Astrocyte of the hippocampus (primary cell): ENCODE data around the gene RIIAD1.
"Not testable (repeated sequence)": the region's sequence is repeated elsewhere in the genome, so short reads cannot be mapped to it uniquely, and the experiment has no call there.

Experiments
- DNase-seq: peaks from one replicate; pipeline ENCODE4 v3.0.0; 2011; ENCODE audit warnings: low read depth, low spot score

The RIIAD1 gene, protein sequence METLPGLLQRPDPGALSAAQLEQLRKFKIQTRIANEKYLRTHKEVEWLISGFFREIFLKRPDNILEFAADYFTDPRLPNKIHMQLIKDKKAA

DNA sequence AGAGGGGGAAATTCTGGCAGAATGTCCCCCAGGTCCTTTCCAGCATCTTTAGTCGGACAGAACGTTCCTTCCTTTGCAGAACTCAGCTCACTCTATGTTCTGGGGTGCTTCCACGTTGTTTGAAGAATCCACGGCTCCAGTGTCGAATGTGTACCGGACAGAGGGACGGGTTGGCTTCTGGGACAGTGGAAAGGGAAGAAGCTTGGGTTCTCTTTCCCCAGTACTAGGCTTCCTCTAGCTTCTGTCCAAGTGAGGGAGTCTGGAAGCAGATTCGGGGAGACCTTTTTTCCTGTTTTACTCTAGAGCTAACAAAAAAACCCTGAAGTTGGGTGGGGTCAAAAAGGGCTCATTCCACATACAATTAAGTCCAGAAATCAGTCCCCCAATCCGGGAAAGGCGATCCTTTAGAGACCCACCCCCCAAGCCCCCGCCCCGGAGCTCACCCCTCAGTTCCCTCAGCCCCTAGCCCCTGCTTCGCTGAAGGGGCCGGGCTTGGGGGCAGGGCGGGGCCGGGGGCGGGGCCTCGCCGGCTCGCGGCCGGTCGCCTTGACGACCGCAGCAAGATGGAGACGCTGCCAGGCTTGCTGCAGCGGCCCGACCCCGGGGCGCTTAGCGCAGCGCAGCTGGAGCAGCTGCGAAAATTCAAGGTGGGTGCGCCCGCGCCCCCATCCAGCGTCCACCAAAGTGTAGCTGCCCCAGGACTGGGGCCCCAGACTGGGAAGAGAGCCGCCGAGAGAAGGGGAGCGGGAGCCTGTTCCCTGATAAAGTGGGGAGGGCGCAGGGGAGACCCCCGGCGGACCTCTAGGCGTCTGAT, at the start of gene RIIAD1:
Gene RIIAD1, plus strand, starts transcription at position 549 of the 814 bp plus-strand sequence. Its CDS starts 15 bp downstream, at position 564.
- peak; percentile 54 for DNase-seq

DNA sequence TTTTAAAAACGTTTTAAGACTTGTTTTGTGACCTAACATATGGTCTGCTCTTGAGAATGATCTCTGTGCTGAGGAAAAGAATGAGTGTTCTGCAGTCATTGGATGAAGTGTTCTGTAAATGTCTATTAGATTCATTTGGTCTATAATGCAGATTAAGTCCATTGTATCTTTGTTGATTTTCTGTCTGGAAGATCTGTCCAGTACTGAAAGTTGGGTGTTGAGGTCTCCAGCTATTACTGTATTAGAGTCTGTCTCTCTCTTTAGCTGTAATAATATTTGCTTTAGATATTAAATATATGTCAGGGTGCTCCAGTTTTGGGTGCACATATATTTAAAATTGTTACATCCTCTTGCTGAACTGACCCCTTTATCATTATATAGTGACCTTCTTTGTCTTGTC, 47.9 kb upstream of the RIIAD1 start:
- no peak for DNase-seq

DNA sequence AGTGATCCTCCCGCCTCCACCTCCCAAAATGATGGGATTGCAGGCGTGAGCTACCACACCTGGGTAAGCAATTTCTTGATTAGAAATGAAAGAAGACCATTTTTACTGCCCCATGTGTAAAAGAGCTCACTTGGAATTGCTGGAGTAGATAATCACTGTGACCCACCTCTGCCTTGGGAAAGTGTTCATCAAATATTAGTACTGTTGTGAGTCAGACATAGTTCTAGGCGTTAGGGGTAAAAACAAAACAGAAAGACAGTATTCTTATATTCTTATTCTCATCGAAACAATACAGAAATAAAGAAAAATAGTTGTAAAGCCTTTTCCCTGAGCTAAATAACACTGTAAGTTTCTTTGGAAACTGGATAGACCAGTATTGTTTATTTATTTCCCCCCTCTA, 40.9 kb upstream of the RIIAD1 start:
- DNase-seq, result peak; percentile 15

DNA sequence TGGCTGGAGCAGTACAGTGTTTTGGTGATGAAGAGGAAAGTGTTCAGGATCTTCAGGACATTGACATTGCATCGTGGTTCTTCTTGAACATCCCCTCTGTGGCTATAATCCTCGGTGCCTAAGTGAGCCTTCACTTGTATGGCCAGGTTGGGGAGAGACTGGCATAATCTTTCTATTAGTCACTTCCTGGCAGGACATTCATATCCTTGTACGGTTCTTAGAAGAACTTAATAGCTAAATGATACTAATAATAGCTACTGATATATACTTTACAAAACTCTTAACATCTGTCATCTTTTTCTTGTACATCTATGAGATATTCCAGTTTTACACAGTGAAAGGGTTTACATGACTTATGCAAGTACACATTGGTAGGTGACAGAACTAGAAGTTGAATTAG, 40.5 kb upstream of the RIIAD1 start:
- DNase-seq, result peak; percentile 81

DNA sequence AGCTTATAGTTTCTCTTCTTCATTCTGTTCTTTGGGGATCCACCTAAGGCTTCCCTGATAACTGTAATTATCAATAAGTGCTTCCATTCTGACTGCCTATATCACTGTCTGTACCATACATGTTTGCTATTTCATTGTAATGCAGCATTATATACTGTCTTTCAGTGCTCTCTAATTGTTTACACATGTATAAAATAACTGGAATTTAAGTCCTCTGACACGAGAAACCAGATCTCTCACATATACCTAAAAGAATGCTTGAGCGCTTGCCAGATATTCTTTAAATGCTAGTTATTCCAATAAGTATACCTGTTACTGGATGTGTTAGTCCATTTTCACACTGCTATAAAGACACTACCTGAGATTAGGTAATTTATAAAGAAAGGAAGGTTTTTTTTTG, 39.4 kb upstream of the RIIAD1 start:
- DNase-seq, result no peak

DNA sequence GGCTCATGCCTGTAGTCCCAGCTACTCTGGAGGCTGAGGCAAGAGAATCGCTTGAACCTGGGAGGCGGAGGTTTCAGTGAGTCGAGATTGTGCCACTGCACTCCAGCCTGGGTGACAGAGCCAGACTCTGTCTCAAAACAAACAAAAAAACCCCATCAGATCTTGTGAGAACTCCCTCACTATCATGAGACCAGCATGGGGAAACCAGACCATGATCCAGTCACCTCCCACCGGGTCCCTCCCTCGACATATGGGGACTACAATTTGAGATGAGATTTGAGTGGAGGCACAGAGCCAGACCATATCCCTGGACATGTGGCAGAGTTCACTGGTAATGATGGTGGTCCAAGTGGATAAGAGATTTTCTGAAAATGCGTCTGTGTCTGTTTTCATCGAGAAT, 38.4 kb upstream of the RIIAD1 start:
- not testable (repeated sequence) for DNase-seq

DNA sequence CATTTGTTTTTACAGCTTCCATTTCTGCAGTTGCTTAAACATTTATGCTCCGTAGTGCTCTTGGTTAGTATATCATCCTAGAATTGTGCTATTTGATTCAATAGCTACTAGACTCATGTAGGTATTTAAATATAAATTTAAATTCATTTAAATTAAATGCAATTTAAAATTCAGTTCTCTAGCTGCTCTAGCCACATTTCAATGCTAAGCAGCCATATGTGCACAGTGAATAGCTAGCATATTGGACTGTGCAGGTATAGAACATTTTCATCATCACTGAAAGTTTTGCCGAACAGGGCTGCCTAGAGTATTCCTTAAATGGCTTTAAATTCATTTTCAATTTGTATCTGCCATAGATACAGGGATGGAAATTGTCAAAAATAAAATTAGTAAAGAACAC, 37.2 kb upstream of the RIIAD1 start:
- no peak for DNase-seq

DNA sequence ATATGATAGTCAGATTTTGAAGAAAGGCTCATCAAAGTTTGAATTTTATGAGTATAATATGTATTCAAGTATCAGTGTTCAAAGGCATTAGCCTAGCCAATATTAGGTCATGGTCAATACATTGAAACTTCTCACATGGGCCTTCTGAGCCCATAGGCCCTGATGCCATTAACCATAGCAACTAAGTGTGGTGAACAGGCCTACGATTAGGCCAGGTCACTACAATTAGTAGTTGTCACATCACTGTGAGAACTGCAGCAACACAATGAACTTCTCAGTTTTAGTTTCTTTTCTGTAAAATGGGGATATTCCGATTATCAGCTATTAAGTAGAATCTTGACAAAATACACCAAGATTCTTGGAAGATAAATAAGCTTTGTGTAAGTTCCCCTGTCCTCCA, 34.8 kb upstream of the RIIAD1 start:
- no peak for DNase-seq

DNA sequence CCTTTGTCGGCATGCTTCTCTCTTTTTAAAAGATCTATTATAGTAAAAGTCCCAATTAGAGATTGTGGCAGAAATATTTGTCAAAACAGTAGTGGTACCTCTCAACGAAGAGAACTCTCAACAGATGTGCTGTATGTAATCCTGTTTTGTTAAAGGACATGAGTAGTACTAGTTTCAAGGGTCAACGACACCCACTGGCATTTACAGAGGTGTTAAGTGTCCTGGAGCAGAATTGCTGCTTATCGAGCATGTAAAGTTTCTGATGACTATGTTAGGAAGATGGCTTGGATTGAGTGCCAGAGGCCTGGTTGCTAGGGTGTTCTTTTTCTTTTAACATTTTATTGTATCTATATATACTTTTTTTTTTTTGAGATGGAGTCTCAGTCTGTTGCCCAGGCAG, 31.8 kb upstream of the RIIAD1 start:
- DNase-seq, result no peak

DNA sequence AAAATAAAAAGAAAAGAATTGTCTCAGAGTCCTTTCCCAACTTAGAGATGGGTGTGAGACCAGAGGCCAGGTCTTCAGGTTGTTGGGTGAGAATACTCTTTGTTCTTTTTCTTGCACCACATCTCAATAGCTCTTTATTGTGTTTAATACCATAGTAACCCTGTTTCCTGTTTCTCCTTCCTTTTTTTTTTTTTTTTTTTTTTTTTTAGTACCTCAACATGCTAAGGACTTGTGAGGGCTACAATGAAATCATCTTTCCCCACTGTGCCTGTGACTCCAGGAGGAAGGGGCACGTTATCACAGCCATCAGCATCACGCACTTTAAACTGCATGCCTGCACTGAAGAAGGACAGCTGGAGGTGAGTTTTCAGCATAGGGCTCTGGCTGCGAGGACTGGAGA, 29.1 kb upstream of the RIIAD1 start:
- no peak for DNase-seq

DNA sequence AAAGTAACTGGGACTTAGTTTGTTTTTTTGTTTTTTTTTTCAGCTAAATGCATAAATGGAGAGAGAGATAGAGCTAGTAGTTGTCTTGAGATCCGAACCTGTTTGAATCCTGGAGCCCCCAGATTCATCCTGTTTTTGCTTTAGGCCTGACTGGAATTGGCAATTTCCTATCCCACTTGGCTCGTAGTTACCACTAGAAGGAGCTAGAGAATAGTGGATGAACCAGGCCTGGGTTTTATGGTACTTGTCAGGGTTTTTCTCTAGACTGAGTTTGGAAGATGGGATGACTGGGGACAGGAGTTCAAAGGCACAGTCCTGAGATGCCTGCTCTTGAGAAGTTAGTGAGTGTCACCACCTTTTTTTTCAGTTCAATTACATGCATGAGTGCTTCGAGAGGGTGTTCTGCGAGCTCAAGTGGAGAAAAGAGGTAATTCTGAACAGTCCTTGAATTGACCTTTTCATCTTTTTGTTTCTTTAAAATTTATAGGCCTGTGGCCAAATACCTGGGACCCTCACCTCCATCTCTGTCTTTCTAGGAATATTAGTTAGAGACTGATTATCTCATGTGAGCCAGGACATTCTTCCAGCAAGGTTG, 28.2 kb upstream of the RIIAD1 start:
- peak; percentile 60 for DNase-seq

DNA sequence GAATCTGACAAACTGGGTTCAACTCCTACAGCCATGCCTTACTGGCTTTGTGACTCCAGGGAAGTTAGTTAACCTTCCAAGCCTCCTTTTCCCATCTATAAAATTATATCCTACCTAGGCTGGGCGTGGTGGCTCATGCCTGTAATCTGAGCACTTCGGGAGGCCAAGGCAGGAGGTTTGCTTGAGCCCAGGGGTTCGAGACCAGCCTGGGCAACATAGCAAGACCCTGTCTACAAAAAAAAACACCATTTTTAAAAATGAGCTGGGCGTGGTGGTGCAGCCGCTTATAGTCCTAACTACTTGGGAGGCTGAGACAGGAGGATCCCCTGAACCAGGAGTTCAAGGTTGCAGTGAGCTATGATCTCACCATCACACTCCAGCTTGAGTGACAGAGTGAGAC, 19.8 kb upstream of the RIIAD1 start:
- no peak for DNase-seq

DNA sequence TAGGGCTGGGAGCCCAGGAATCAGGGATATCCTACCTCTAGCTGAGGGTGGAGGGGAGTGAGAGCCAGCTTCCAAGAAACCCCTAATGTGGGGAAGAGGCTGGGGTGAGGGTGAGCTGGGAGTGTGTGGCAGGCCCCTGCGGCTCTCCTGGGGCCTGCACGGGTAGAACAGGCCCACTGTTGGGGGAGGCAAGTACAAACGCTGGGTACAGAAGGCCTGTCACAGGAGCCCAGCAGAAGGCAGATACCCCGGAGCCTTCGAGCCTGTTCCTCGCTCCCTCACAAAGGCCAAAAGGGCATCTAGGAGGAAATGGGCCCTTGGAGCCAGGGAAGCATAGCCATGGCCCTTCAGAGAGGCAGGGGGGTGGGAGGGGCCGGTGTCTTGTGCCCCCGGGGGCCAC, 18.4 kb upstream of the RIIAD1 start:
- no peak for DNase-seq

DNA sequence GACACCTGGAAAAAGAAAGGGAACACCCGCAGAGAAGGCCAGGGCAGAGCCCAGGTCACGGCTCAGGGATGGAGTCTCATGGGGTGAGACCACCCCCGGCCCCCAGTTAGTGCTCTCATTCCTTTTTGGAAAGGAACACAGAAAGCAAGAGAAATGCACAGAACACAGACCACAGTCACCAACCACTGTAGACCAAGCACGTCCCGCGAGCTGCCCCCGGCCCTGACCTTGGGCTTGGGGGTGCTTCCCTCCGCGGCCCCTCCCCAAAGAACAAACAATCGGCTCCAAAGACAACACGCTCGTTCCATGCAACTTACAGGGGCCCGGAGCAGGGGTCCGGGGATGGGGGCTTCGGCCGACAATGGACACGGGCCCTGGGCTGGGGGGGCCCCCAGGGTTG, 17.5 kb upstream of the RIIAD1 start:
- DNase-seq, result no peak

DNA sequence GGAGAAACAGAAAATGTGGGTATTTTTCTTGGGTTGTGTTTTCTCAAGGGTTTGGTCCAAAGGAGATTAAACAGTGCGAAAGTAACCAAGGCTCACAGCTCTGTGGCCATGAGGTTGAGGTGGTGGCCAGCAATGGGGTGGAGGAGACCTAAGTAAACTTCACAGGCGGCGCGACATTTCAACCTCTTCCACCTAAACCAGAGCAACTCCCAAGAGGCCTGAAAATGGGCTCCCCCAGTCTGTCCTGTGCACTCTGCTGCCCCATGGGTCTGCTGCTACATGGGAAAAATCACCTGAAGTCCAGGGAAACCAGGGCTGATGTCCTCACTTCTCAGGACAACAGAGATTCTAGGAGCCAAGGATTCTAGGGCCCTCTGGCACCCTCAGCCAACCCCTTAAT, 17.1 kb upstream of the RIIAD1 start:
- no peak for DNase-seq

DNA sequence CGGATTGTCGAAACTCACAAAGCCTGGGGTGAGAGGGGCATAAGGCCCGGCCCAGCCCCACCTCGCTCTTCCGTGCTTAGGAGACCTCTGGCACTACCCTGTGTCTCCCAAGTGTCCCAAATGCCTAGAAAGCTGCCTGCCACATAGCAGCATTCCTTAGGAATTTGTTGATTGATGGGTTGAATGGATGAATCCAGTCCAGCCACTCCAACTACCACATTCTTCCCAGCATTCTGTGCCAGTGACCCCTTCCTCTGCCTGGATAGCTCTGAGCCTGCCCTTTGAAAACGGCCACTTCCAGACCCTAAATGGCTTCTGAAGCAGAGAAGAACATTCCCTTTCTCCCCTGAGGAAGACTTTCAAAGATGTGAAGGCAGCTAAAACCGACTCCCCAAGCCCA, 16.2 kb upstream of the RIIAD1 start:
- DNase-seq, result no peak

DNA sequence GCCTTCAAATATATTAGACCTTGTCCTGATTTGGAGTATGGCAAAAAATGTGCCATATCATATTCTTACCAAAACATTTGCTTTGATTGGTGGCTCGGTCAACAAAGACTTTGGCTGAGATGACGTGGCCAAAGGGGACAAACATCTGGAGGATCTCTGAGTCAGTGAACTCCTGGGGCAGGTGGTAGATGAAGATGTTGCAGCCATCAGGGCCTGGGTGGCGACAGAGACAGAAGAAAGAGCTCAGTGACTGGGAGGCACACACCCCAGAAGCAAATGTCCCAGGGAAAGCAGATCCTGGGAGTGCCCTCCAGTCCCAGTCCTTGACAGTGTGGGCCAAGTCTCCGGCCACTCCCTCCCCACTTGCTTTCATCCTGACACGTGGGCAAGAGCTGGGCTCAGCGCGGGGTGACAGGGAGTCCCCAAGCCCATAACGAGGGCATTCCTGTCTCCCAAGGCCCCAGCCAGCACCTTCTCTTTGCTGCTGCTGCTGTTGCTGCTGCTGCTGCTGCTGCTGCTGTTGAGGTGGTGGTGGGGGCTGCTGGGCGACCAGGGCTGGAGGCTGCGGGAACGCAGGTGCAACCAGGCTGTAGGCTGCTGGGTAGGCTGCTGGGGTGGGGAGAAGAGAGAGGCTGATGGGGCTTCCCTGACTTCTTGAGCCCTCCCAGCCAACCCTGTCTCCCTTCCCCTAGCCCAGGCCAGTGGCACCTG, 15.4 kb upstream of the RIIAD1 start:
- DNase-seq, result no peak

DNA sequence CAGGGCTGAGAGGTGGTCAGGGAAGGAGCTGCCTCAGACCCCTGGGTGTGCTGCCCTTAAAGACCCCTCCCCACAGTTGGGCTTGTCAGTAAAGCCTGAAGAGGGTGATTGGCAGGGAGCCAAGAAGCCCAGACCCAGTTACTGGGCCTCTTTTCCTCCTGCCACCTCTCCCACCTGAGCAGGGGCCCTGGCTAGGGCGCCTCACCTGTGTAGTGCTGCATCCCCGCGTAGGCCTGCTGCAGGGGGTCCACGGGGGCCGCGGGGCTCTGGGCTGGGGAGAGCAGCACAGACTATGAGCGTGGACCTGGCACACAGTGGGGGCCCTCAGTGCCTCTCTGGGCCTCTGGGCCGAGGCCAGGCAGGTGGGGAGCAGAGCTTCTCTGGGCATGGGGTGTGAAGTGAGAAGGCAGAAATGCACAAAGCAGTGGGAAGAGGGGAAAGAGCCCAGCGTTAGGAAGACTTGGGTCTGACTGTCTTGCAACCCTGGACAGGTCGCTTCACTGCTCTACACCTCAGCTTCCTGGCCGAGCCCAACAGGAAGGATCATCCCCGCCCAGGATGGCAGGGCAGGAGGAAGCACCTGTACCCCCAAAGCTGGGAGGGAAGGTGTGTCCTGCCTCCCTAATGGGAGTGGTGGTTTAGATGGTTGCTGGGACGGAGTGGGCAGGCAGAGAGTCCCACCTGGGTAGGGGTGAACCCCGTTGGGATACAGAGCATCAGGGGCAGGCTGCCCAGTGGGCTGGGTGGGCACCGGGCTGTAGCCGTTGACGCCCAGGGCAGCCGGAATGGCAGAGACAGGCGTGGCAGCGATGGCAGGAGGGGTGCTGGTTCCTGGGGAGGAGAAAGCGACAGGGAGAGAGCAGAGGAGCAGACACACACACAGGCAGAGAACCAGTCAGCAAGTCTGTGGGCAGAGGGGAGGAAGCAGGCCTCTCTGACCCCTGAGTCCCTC, 14.6 kb upstream of the RIIAD1 start:
- DNase-seq, result no peak

DNA sequence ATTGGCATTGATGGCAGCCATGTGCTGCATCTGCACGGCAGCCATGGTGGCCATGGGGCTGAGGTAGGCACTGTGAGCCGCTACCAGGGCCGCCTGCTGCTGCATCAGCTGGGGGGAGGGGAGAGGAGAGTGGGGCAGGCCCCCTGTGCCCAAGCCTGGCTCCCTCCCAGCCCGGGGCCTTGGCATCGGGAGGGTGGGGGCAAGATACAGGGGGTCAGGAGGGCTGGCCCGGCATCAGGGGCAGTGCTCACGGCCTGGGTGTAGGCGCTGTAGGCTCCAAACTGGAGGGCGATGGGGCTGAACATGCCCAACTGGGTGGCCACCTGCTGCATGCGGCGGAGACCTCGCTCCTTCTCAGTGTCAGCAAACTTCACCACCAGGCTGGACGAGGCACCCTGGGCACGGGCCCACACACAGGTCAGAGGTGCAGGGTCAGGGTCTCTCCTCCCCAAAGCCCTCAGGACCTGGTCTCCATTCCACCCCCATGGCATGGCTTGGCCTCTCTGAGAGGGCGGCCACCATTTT, 13.7 kb upstream of the RIIAD1 start:
- no peak for DNase-seq

DNA sequence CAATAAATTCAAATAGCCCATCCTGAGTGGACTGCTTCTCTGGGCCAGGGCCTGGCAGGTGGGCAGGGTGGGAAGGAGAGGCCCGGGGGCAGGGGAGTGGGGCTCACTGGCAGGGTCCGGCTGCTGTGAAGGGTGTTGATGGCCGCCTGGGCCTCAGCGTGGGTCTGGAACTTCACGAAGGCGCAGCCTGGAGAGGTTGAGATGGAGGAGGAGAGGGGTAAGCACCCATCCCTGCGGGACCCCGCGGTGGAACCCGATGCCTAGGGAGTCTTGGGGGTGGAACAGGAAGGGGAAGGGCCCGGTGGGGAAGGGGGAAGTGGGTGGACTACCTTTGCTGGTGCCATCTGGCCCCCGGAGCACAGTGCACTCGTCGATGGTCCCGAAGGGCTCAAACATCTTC, 12.4 kb upstream of the RIIAD1 start:
- no peak for DNase-seq

DNA sequence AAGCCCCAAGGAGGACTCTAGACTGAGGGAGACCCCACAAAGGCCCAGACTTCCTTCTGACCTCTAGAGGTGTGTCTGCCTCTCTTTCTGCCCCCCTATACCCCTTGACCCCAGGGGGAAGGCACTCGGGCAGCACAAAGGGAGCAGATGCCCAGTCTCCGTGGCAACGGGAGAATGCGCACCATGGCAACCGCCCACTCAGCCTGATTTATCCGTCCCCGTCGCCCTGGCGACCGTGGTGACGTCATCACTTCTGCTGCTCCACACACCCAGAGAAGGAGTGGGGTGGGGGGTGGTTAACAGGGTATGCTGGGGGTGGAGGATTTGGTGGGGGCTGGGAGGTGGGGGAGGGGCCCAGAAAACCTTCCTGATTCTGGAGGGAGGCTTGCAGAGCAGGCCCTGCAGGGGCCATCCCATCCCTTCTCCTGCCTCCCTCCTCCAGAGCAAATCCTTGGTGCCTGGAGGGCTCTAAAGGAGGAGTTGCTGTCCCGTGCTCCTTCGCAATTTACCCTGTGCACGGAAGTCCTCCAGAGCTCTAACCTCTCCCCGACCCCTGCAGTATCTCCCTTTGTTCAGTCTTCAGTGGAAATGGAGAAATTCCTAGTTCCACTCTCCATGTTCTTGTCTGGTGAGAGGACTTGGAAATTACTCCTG, 11.0 kb upstream of the RIIAD1 start:
- peak; percentile 81 for DNase-seq
